Measurements from ENCODE around the gene SP1.

Gene SP1

GRCh38 chr12:53452159-53453077, 72.4 kb downstream of the SP1 start:
- peak; percentile 95 for DNase-seq

- no peak for DNase-seq
These were observed 74.1 kb downstream of the SP1 start for GRCh38 chr12:53453953-53454640.

- DNase-seq, result no peak
These were observed 74.7 kb downstream of the SP1 start for GRCh38 chr12:53454707-53455106.

- DNase-seq, result no peak
These were observed 76.8 kb downstream of the SP1 start for GRCh38 chr12:53456654-53457366.

- no peak for DNase-seq
These were observed 79.1 kb downstream of the SP1 start for GRCh38 chr12:53459097-53459496.

- DNase-seq, result no peak
These were observed 81.1 kb downstream of the SP1 start for GRCh38 chr12:53461059-53461458.

- DNase-seq, result no peak
These were observed 81.6 kb downstream of the SP1 start for GRCh38 chr12:53461591-53461990.

GRCh38 chr12:53462935-53463334, 83.0 kb downstream of the SP1 start:
- no peak for DNase-seq

GRCh38 chr12:53463802-53464560, 84.0 kb downstream of the SP1 start:
- DNase-seq, result no peak

- no peak for DNase-seq
These were observed 84.9 kb downstream of the SP1 start for GRCh38 chr12:53464685-53465418.

GRCh38 chr12:53465679-53466078, 85.7 kb downstream of the SP1 start:
- no peak for DNase-seq
